Measurements from ENCODE around the gene MIAT. TPM values are rescaled to one million over a fixed set of nuclear protein-coding genes. Genes with fewer than 3 reads are reported as not detected.
"Not testable (repeated sequence)": the region's sequence is repeated elsewhere in the genome, so short reads cannot be mapped to it uniquely, and the experiment has no call there.

The MIAT gene
- total RNA-seq, 1 experiment from 2014 or later = 0.49 TPM

- peaks cover 22% of the 10 kb centered on the region for H3K36me3 Mint-ChIP-seq (ENCODE audit: insufficient read depth, unreplicated experiment)
- no peaks in the 10 kb centered on the region for H3K27me3 Mint-ChIP-seq (ENCODE audit: insufficient read depth, unreplicated experiment)
- peaks cover 12% of the 10 kb centered on the region for H3K9me3 Mint-ChIP-seq (ENCODE audit: unreplicated experiment)
- no peaks in the 10 kb centered on the region for H3K4me1 Mint-ChIP-seq (ENCODE audit: insufficient read depth, unreplicated experiment)
- TF ChIP-seq CTCF (IDR thresholded peaks at IDR 0.05; ENCODE audit: unreplicated experiment) = no peak
- intact Hi-C loops (cut with micrococcal nuclease) = no loop called here
- H3K27ac Mint-ChIP-seq (ENCODE audit: low read depth, unreplicated experiment) = no peak overlapping the region
- ChIA-PET POLR2A (no interaction called here), CTCF (interaction anchor here (0.7 kb wide), 1 partner anchor 1303 kb away, joined by 3 read pairs; no protein-coding TSS in a partner anchor)
- DNase-seq (ENCODE audit: unreplicated experiment) = peak; percentile 13
- BruUV-seq (replicated peaks) = no TSS peak
- no peak overlapping the region for H3K4me3 Mint-ChIP-seq (ENCODE audit: unreplicated experiment)
These were observed 45.8 kb downstream of the MIAT start for GRCh38 chr22:26702906-26703830.

- H3K4me3 Mint-ChIP-seq (ENCODE audit: unreplicated experiment); H3K4me1 Mint-ChIP-seq (ENCODE audit: insufficient read depth, unreplicated experiment); H3K36me3 Mint-ChIP-seq (ENCODE audit: insufficient read depth, unreplicated experiment); H3K27ac Mint-ChIP-seq (ENCODE audit: low read depth, unreplicated experiment); intact Hi-C loops (cut with micrococcal nuclease); H3K9me3 Mint-ChIP-seq (ENCODE audit: unreplicated experiment); H3K27me3 Mint-ChIP-seq (ENCODE audit: insufficient read depth, unreplicated experiment); BruUV-seq (replicated peaks); DNase-seq (ENCODE audit: unreplicated experiment): not testable (repeated sequence)
- CTCF ChIA-PET = interaction anchor here (0.6 kb wide), 1 partner anchor 1026 kb away, joined by 3 read pairs; no protein-coding TSS in a partner anchor
- POLR2A ChIA-PET = interaction anchor here (0.6 kb wide), 1 partner anchor 872 kb away, joined by 3 read pairs; no protein-coding TSS in a partner anchor
These were observed 48.0 kb downstream of the MIAT start for GRCh38 chr22:26705379-26705778.

GRCh38 chr22:26707090-26707489 is 49.7 kb downstream of the MIAT start:
- no TSS peak for BruUV-seq (replicated peaks)
- H3K36me3 Mint-ChIP-seq (ENCODE audit: insufficient read depth, unreplicated experiment) = peaks cover 7% of the 10 kb centered on the region
- no peaks in the 10 kb centered on the region for H3K9me3 Mint-ChIP-seq (ENCODE audit: unreplicated experiment)
- H3K27ac Mint-ChIP-seq (ENCODE audit: low read depth, unreplicated experiment) = no peak overlapping the region
- no peaks in the 10 kb centered on the region for H3K4me1 Mint-ChIP-seq (ENCODE audit: insufficient read depth, unreplicated experiment)
- ChIA-PET CTCF (interaction anchor here (0.6 to 1.2 kb wide), 3 partner anchors 10 to 49 kb away, joined by 3 to 4 read pairs (median 3); no protein-coding TSS in a partner anchor), POLR2A (no interaction called here)
- H3K27me3 Mint-ChIP-seq (ENCODE audit: insufficient read depth, unreplicated experiment) = no peaks in the 10 kb centered on the region
- intact Hi-C loops (cut with micrococcal nuclease) = no loop called here
- DNase-seq (ENCODE audit: unreplicated experiment) = no peak
- no peak overlapping the region for H3K4me3 Mint-ChIP-seq (ENCODE audit: unreplicated experiment)
- no peak for TF ChIP-seq CTCF (IDR thresholded peaks at IDR 0.05; ENCODE audit: unreplicated experiment)

GRCh38 chr22:26707581-26707980 is 50.2 kb downstream of the MIAT start:
- Mint-ChIP-seq H3K4me1 (ENCODE audit: insufficient read depth, unreplicated experiment) (no peaks in the 10 kb centered on the region), H3K9me3 (ENCODE audit: unreplicated experiment) (no peaks in the 10 kb centered on the region), H3K4me3 (ENCODE audit: unreplicated experiment) (no peak overlapping the region), H3K27ac (ENCODE audit: low read depth, unreplicated experiment) (no peak overlapping the region), H3K36me3 (ENCODE audit: insufficient read depth, unreplicated experiment) (peaks cover 7% of the 10 kb centered on the region), H3K27me3 (ENCODE audit: insufficient read depth, unreplicated experiment) (no peaks in the 10 kb centered on the region)
- intact Hi-C loops (cut with micrococcal nuclease) = no loop called here
- POLR2A ChIA-PET = no interaction called here
- TF ChIP-seq CTCF (IDR thresholded peaks at IDR 0.05; ENCODE audit: unreplicated experiment) = no peak
- no peak for DNase-seq (ENCODE audit: unreplicated experiment)
- CTCF ChIA-PET = interaction anchor here (0.6 to 1.2 kb wide), 4 partner anchors 23 to 49 kb away, joined by 3 to 4 read pairs (median 3); no protein-coding TSS in a partner anchor
- no TSS peak for BruUV-seq (replicated peaks)

Measured in MCF 10A (cell line).